PC-3 (cell line): ENCODE measurements around the gene HIPK2. TPM values are rescaled to one million over a fixed set of nuclear protein-coding genes. Genes with fewer than 3 reads are reported as not detected.

ENCODE experiments used
- ATAC-seq: fragments of 200-7000 bp; cut with Tn5 transposase; 2 replicates; pipeline ENCODE4 v1.9.1; 2020; ENCODE audit warnings: mild to moderate bottlenecking, moderate library complexity
- BruUV-seq: library from RNA; stranded (reverse); fragments of 400-500 nt; replicated peaks from 2 replicates; lab custom pipeline; 2021; lab: Mats Ljungman, UMichigan
- CTCF ChIA-PET: fragments of 300-600 bp; sonication (Branson Sonifier 250); formaldehyde crosslinking; loops from one replicate; lab custom pipeline; 2022; ENCODE audit warnings: antibody characterized with exemption; lab: Charles Lee
- POLR2A ChIA-PET: fragments of 300-600 bp; sonication (Branson Sonifier 250); formaldehyde crosslinking; loops from one replicate; lab custom pipeline; 2022; ENCODE audit warnings: antibody characterized with exemption; ENCODE audit not compliant: unreplicated experiment; lab: Charles Lee
- DNase-seq: peaks from one replicate; pipeline ENCODE4 v3.0.0-alpha.2; 2015
- H2AFZ ChIP-seq: fragments of 300-600 bp; sonication (generic); 2 replicates; pipeline ENCODE4 v1.6.0; 2016; ENCODE audit warnings: antibody characterized with exemption, low read length
- H3F3A ChIP-seq: fragments of 300-600 bp; sonication (generic); one replicate; pipeline ENCODE4 v1.6.0; 2017; ENCODE audit warnings: antibody characterized with exemption, low read length, control low read depth, mild to moderate bottlenecking; ENCODE audit not compliant: unreplicated experiment
- H3K27ac ChIP-seq: fragments of 300-600 bp; sonication (generic); 2 replicates; pipeline ENCODE4 v1.5.1; 2016; ENCODE audit warnings: mild to moderate bottlenecking, low read length
- H3K27me3 ChIP-seq: fragments of 300-600 bp; sonication (generic); 2 replicates; pipeline ENCODE4 v1.6.1; 2016; ENCODE audit warnings: low read length, mixed read lengths
- H3K36me3 ChIP-seq: fragments of 300-600 bp; sonication (generic); 2 replicates; pipeline ENCODE4 v1.6.1; 2016; ENCODE audit warnings: low read depth, mixed run types, low read length, mixed read lengths
- H3K4me1 ChIP-seq: fragments of 300-600 bp; sonication (generic); 2 replicates; pipeline ENCODE4 v1.5.1; 2016; ENCODE audit warnings: low read length; ENCODE audit not compliant: insufficient read depth
- H3K4me2 ChIP-seq: fragments of 300-600 bp; sonication (generic); 2 replicates; pipeline ENCODE4 v1.6.0; 2016; ENCODE audit warnings: low read length
- H3K4me3 ChIP-seq: fragments of 300-600 bp; sonication (generic); 2 replicates; pipeline ENCODE4 v1.5.1; 2016; ENCODE audit warnings: mild to moderate bottlenecking, low read length, mixed read lengths
- H3K79me2 ChIP-seq: fragments of 300-600 bp; sonication (generic); 2 replicates; pipeline ENCODE4 v1.6.1; 2017; ENCODE audit warnings: low read length, mixed read lengths
- H3K9ac ChIP-seq: fragments of 300-600 bp; sonication (generic); 2 replicates; pipeline ENCODE4 v1.6.0; 2016; ENCODE audit warnings: mild to moderate bottlenecking, low read length
- H3K9me2 ChIP-seq: fragments of 300-600 bp; sonication (generic); replicated peaks from 2 replicates; pipeline ENCODE4 v1.6.1; 2016; ENCODE audit warnings: mixed run types, low read length, mixed read lengths
- H3K9me3 ChIP-seq: fragments of 300-600 bp; sonication (generic); 2 replicates; pipeline ENCODE4 v1.6.1; 2016; ENCODE audit warnings: low read length, mixed read lengths
- H4K20me1 ChIP-seq: fragments of 300-600 bp; sonication (generic); 2 replicates; pipeline ENCODE4 v1.6.1; 2016; ENCODE audit warnings: low read length, mixed read lengths
- CTCF ChIP-seq: fragments of 300-600 bp; sonication (generic); conservative IDR thresholded peaks from 2 replicates; pipeline ENCODE4 v1.5.1; 2017; ENCODE audit warnings: antibody characterized with exemption, low read depth, mild to moderate bottlenecking, low read length
- EZH2 ChIP-seq: fragments of 300-600 bp; sonication (generic); IDR thresholded peaks from one replicate; pipeline ENCODE4 v1.6.1; 2017; ENCODE audit warnings: antibody characterized with exemption, mild to moderate bottlenecking, low read length; ENCODE audit not compliant: unreplicated experiment
- EZH2phosphoT487 ChIP-seq: fragments of 300-600 bp; sonication (generic); IDR thresholded peaks from 2 replicates; pipeline ENCODE4 v1.6.1; 2018; ENCODE audit warnings: mild to moderate bottlenecking, antibody characterized with exemption, low read length, borderline replicate concordance
- intact Hi-C: fragments of 100-400 bp; cut with micrococcal nuclease; formaldehyde crosslinking; loops from 2 replicates; pipeline ENCODE4 v1.9.0; 2023
- total RNA-seq: library from RNA; depleted of rRNA; stranded (reverse); fragments of >200 nt; gene quantifications from 2 replicates; pipeline ENCODE4 v1.2.3, GENCODE V29; 2014

HIPK2 gene
- total RNA-seq, 1 experiment from 2014 or later: 38.1 TPM

GRCh38 chr7:139568346-139568675 lies 209.5 kb downstream of the HIPK2 start:
- intact Hi-C loops: no loop called here
- CTCF ChIA-PET: interaction anchor here (0.6 kb wide), 1 partner anchor 511 kb away, joined by 3 read pairs; no protein-coding TSS in a partner anchor
- no peak overlapping the region for H3K4me2 ChIP-seq

GRCh38 chr7:139567647-139568345 lies 210.0 kb downstream of the HIPK2 start:
- H3K4me3 ChIP-seq: no peak overlapping the region
- ChIA-PET CTCF (interaction anchor here (0.6 kb wide), 1 partner anchor 512 kb away, joined by 3 read pairs; no protein-coding TSS in a partner anchor), POLR2A (no interaction called here)
- no peaks in the 10 kb centered on the region for H3K4me1 ChIP-seq
- DNase-seq (no peak), ATAC-seq (no peak)
- peaks cover 17% of the 10 kb centered on the region; the same call in 1 of the 2 replicates for H3K36me3 ChIP-seq
- no peaks in the 10 kb centered on the region for H3K9me2 ChIP-seq
- H3F3A ChIP-seq: no peaks in the 10 kb centered on the region
- no peaks in the 10 kb centered on the region for H3K9me3 ChIP-seq
- TF ChIP-seq EZH2phosphoT487: no peak
- no peak for TF ChIP-seq EZH2
- no peak for TF ChIP-seq CTCF
- no peak overlapping the region for H3K4me2 ChIP-seq
- H3K79me2 ChIP-seq: no peaks in the 10 kb centered on the region
- H3K27ac ChIP-seq: no peak overlapping the region
- BruUV-seq: TSS peak; percentile 1
- 0 out of 2 replicates have a peak, but pooled peaks cover 4% of the 10 kb centered on the region for H4K20me1 ChIP-seq
- intact Hi-C loops: no loop called here
- H3K27me3 ChIP-seq: no peaks in the 10 kb centered on the region
- H2AFZ ChIP-seq: no peak overlapping the region
- H3K9ac ChIP-seq: no peak overlapping the region

More at GRCh38 chr7:139568346-139568675, 209.5 kb downstream of the HIPK2 start:
- Histone ChIP-seq H2AFZ (no peak overlapping the region), H3K9me2 (no peaks in the 10 kb centered on the region), H3K9ac (no peak overlapping the region), H3K27ac (no peak overlapping the region), H3K27me3 (no peaks in the 10 kb centered on the region), H3K36me3 (peaks cover 16% of the 10 kb centered on the region; the same call in 1 of the 2 replicates), H3K4me1 (no peaks in the 10 kb centered on the region), H3K9me3 (no peaks in the 10 kb centered on the region), H3K79me2 (no peaks in the 10 kb centered on the region), H4K20me1 (0 out of 2 replicates have a peak, but pooled peaks cover 4% of the 10 kb centered on the region), H3K4me3 (no peak overlapping the region), H3F3A (no peaks in the 10 kb centered on the region)
- DNase-seq (no peak), ATAC-seq (no peak)
- TF ChIP-seq EZH2: no peak
- POLR2A ChIA-PET: no interaction called here
- BruUV-seq: no TSS peak

GRCh38 chr7:139566736-139567646 lies 210.8 kb downstream of the HIPK2 start:
- intact Hi-C loops: no loop called here
- no peaks in the 10 kb centered on the region for H3K9me3 ChIP-seq
- no TSS peak for BruUV-seq

More at GRCh38 chr7:139566736-139567646, 210.8 kb downstream of the HIPK2 start:
- no peak overlapping the region for H3K27ac ChIP-seq
- no peak overlapping the region for H2AFZ ChIP-seq
- no peak overlapping the region for H3K4me2 ChIP-seq
- peaks cover 17% of the 10 kb centered on the region; the same call in 1 of the 2 replicates for H3K36me3 ChIP-seq
- no peak overlapping the region for H3K9ac ChIP-seq
- POLR2A ChIA-PET: no interaction called here
- no peaks in the 10 kb centered on the region for H3K4me1 ChIP-seq
- no peak overlapping the region for H3K4me3 ChIP-seq
- DNase-seq (no peak), ATAC-seq (no peak)
- TF ChIP-seq EZH2phosphoT487 (no peak), EZH2 (no peak), CTCF (no peak)
- no peaks in the 10 kb centered on the region for H3K9me2 ChIP-seq
- no peaks in the 10 kb centered on the region for H3K79me2 ChIP-seq
- no peaks in the 10 kb centered on the region for H3F3A ChIP-seq
- 0 out of 2 replicates have a peak, but pooled peaks cover 4% of the 10 kb centered on the region for H4K20me1 ChIP-seq
- no peaks in the 10 kb centered on the region for H3K27me3 ChIP-seq
- CTCF ChIA-PET: interaction anchor here (0.5 kb wide), 1 partner anchor 129 kb away, joined by 4 read pairs; no protein-coding TSS in a partner anchor
